ENCODE data around the gene PDE8A.

The PDE8A gene

GRCh38 chr15:85088300-85088699 is 106.6 kb downstream of the PDE8A start:
- Histone ChIP-seq H2AFZ (ENCODE audit: low read length) (no peak overlapping the region), H3K9me2 (replicated peaks; ENCODE audit: insufficient read depth, low read length) (no peaks in the 10 kb centered on the region), H3K79me2 (ENCODE audit: low read length) (no peaks in the 10 kb centered on the region), H3K4me1 (ENCODE audit: low read length) (no peaks in the 10 kb centered on the region), H3K36me3 (replicated peaks; ENCODE audit: insufficient read depth, low read length) (no peaks in the 10 kb centered on the region), H3K9ac (ENCODE audit: low read length) (no peak overlapping the region), H3K4me2 (ENCODE audit: low read depth, low read length) (no peak overlapping the region), H3K4me3 (ENCODE audit: low read length) (no peak overlapping the region), H3K27ac (ENCODE audit: low read length) (no peak overlapping the region), H3K27me3 (replicated peaks; ENCODE audit: insufficient read depth, low read length) (no peaks in the 10 kb centered on the region), H3F3A (ENCODE audit: insufficient read depth, low read length) (no peaks in the 10 kb centered on the region), H4K20me1 (ENCODE audit: insufficient read depth, low read length) (no peaks in the 10 kb centered on the region), H3K9me3 (replicated peaks; ENCODE audit: insufficient read depth, low read length) (no peaks in the 10 kb centered on the region)
- DNase-seq: no peak
- TF ChIP-seq EZH2 (optimal IDR thresholded peaks at IDR 0.05; ENCODE audit: low read depth, low read length) (no peak), EZH2phosphoT487 (IDR thresholded peaks at IDR 0.05; ENCODE audit: low read length) (no peak), CTCF (IDR thresholded peaks at IDR 0.05; ENCODE audit: low read length) (no peak)

- H3F3A ChIP-seq (ENCODE audit: insufficient read depth, low read length): no peaks in the 10 kb centered on the region
- no peaks in the 10 kb centered on the region for H3K9me2 ChIP-seq (replicated peaks; ENCODE audit: insufficient read depth, low read length)
- DNase-seq: no peak
- H3K27me3 ChIP-seq (replicated peaks; ENCODE audit: insufficient read depth, low read length): no peaks in the 10 kb centered on the region
- H3K4me3 ChIP-seq (ENCODE audit: low read length): no peak overlapping the region
- no peak overlapping the region for H2AFZ ChIP-seq (ENCODE audit: low read length)
- no peak for TF ChIP-seq EZH2phosphoT487 (IDR thresholded peaks at IDR 0.05; ENCODE audit: low read length)
- no peak for TF ChIP-seq CTCF (IDR thresholded peaks at IDR 0.05; ENCODE audit: low read length)
- TF ChIP-seq EZH2 (optimal IDR thresholded peaks at IDR 0.05; ENCODE audit: low read depth, low read length): no peak
- no peaks in the 10 kb centered on the region for H4K20me1 ChIP-seq (ENCODE audit: insufficient read depth, low read length)
- no peaks in the 10 kb centered on the region for H3K79me2 ChIP-seq (ENCODE audit: low read length)
- no peak overlapping the region for H3K9ac ChIP-seq (ENCODE audit: low read length)
- no peaks in the 10 kb centered on the region for H3K36me3 ChIP-seq (replicated peaks; ENCODE audit: insufficient read depth, low read length)
- no peak overlapping the region for H3K27ac ChIP-seq (ENCODE audit: low read length)
- no peaks in the 10 kb centered on the region for H3K4me1 ChIP-seq (ENCODE audit: low read length)
- no peaks in the 10 kb centered on the region for H3K9me3 ChIP-seq (replicated peaks; ENCODE audit: insufficient read depth, low read length)
- H3K4me2 ChIP-seq (ENCODE audit: low read depth, low read length): no peak overlapping the region
These were observed 108.4 kb downstream of the PDE8A start for GRCh38 chr15:85089929-85090597.

GRCh38 chr15:85091990-85092389 is 110.3 kb downstream of the PDE8A start:
- Histone ChIP-seq H3K9me3 (replicated peaks; ENCODE audit: insufficient read depth, low read length) (no peaks in the 10 kb centered on the region), H3K9me2 (replicated peaks; ENCODE audit: insufficient read depth, low read length) (no peaks in the 10 kb centered on the region), H2AFZ (ENCODE audit: low read length) (no peak overlapping the region), H3F3A (ENCODE audit: insufficient read depth, low read length) (no peaks in the 10 kb centered on the region), H3K27ac (ENCODE audit: low read length) (no peak overlapping the region), H3K36me3 (replicated peaks; ENCODE audit: insufficient read depth, low read length) (no peaks in the 10 kb centered on the region), H3K27me3 (replicated peaks; ENCODE audit: insufficient read depth, low read length) (no peaks in the 10 kb centered on the region), H3K4me3 (ENCODE audit: low read length) (no peak overlapping the region), H3K4me1 (ENCODE audit: low read length) (no peaks in the 10 kb centered on the region), H3K79me2 (ENCODE audit: low read length) (no peaks in the 10 kb centered on the region), H3K9ac (ENCODE audit: low read length) (no peak overlapping the region), H4K20me1 (ENCODE audit: insufficient read depth, low read length) (no peaks in the 10 kb centered on the region), H3K4me2 (ENCODE audit: low read depth, low read length) (no peak overlapping the region)
- no peak for TF ChIP-seq CTCF (IDR thresholded peaks at IDR 0.05; ENCODE audit: low read length)
- TF ChIP-seq EZH2 (optimal IDR thresholded peaks at IDR 0.05; ENCODE audit: low read depth, low read length): no peak
- no peak for TF ChIP-seq EZH2phosphoT487 (IDR thresholded peaks at IDR 0.05; ENCODE audit: low read length)
- no peak for DNase-seq
